T-helper 2 cell treated with Interferon-gamma antibody and Interleukin-4, amounts not matched to agents 100 ng/mL and 5 ng/mL, for 36 hours (primary cell): ENCODE results near the gene SOBP. TPM values are rescaled to one million over a fixed set of nuclear protein-coding genes. Genes with fewer than 3 reads are reported as not detected.
"Not testable (repeated sequence)": the region's sequence is repeated elsewhere in the genome, so short reads cannot be mapped to it uniquely, and the experiment has no call there.

Experiments
- intact Hi-C: fragments of 100-400 bp; cut with micrococcal nuclease; formaldehyde crosslinking; loops from one replicate; pipeline ENCODE4 v1.15.1; 2023
- total RNA-seq: library from RNA; stranded (reverse); gene quantifications from 2 replicates; pipeline ENCODE4 v1.2.3, GENCODE V29; 2022

Gene SOBP
- total RNA-seq, 1 donor from 2014 or later: 0.09 TPM

GRCh38 chr6:107547451-107547840, 57.5 kb downstream of the SOBP start:
- intact Hi-C loops: no loop called here

GRCh38 chr6:107550241-107550840, 60.4 kb downstream of the SOBP start:
- intact Hi-C loops: no loop called here

GRCh38 chr6:107550906-107551305, 61.0 kb downstream of the SOBP start:
- intact Hi-C loops: no loop called here

- intact Hi-C loops: not testable (repeated sequence)
These were observed 63.2 kb downstream of the SOBP start for GRCh38 chr6:107553121-107553520.

- intact Hi-C loops: no loop called here
These were observed 64.4 kb downstream of the SOBP start for GRCh38 chr6:107554326-107554725.

- intact Hi-C loops: no loop called here
These were observed 65.0 kb downstream of the SOBP start for GRCh38 chr6:107554918-107555317.

- intact Hi-C loops: no loop called here
These were observed 65.5 kb downstream of the SOBP start for GRCh38 chr6:107555449-107555848.

- intact Hi-C loops: no loop called here
These were observed 66.2 kb downstream of the SOBP start for GRCh38 chr6:107556082-107556481.

GRCh38 chr6:107557698-107558097, 67.8 kb downstream of the SOBP start:
- intact Hi-C loops: no loop called here

GRCh38 chr6:107560657-107561056, 70.7 kb downstream of the SOBP start:
- intact Hi-C loops: no loop called here

- intact Hi-C loops: no loop called here
These were observed 71.4 kb downstream of the SOBP start for GRCh38 chr6:107561306-107561705.

- intact Hi-C loops: no loop called here
These were observed 74.0 kb downstream of the SOBP start for GRCh38 chr6:107563694-107564588.

- intact Hi-C loops: no loop called here
These were observed 74.7 kb downstream of the SOBP start for GRCh38 chr6:107564589-107564951.

- intact Hi-C loops: no loop called here
These were observed 75.3 kb downstream of the SOBP start for GRCh38 chr6:107565165-107565723.

- intact Hi-C loops: no loop called here
These were observed 77.7 kb downstream of the SOBP start for GRCh38 chr6:107567643-107568042.

GRCh38 chr6:107569473-107569872, 79.6 kb downstream of the SOBP start:
- intact Hi-C loops: no loop called here

GRCh38 chr6:107571354-107571753, 81.4 kb downstream of the SOBP start:
- intact Hi-C loops: no loop called here

GRCh38 chr6:107572886-107573285, 83.0 kb downstream of the SOBP start:
- intact Hi-C loops: no loop called here

GRCh38 chr6:107574856-107575255, 84.9 kb downstream of the SOBP start:
- intact Hi-C loops: no loop called here

- intact Hi-C loops: no loop called here
These were observed 86.9 kb downstream of the SOBP start for GRCh38 chr6:107576852-107577251.

GRCh38 chr6:107578642-107579341, 88.9 kb downstream of the SOBP start:
- intact Hi-C loops: no loop called here
